Smooth muscle cell (in vitro differentiated cells): Measurements from ENCODE around the gene USP15. TPM values are rescaled to one million over a fixed set of nuclear protein-coding genes. Genes with fewer than 3 reads are reported as not detected.
"Not testable (repeated sequence)": the region's sequence is repeated elsewhere in the genome, so short reads cannot be mapped to it uniquely, and the experiment has no call there.

Experiments used
- DNase-seq: peaks from one replicate; lab custom pipeline; 2025; ENCODE audit not compliant: unreplicated experiment; lab: John Stamatoyannopoulos, UW
- H2AFZ ChIP-seq: fragments of 200-600 bp; sonication (generic); 2 replicates; pipeline ENCODE4 v1.6.0; 2016; ENCODE audit warnings: antibody characterized with exemption, low read depth, mild to moderate bottlenecking
- H3F3A ChIP-seq: fragments of 200-600 bp; sonication (generic); 2 replicates; pipeline ENCODE4 v1.6.0; 2017; ENCODE audit warnings: antibody characterized with exemption, low read depth
- H3K27ac ChIP-seq: fragments of 200-600 bp; sonication (generic); 2 replicates; pipeline ENCODE4 v1.5.1; 2016; ENCODE audit warnings: low read depth, mild to moderate bottlenecking
- H3K27me3 ChIP-seq: fragments of 200-600 bp; sonication (generic); 2 replicates; pipeline ENCODE4 v1.6.1; 2016; ENCODE audit warnings: low read depth, mild to moderate bottlenecking
- H3K36me3 ChIP-seq: fragments of 200-600 bp; sonication (generic); 2 replicates; pipeline ENCODE4 v1.5.1; 2016; ENCODE audit warnings: low read depth
- H3K4me1 ChIP-seq: fragments of 200-600 bp; sonication (generic); 2 replicates; pipeline ENCODE4 v1.5.1; 2016; ENCODE audit warnings: low read depth
- H3K4me2 ChIP-seq: fragments of 200-600 bp; sonication (generic); 2 replicates; pipeline ENCODE4 v1.6.0; 2016; ENCODE audit warnings: mild to moderate bottlenecking
- H3K4me3 ChIP-seq: fragments of 200-600 bp; sonication (generic); 2 replicates; pipeline ENCODE4 v1.5.1; 2016; ENCODE audit warnings: mild to moderate bottlenecking
- H3K79me2 ChIP-seq: fragments of 200-600 bp; sonication (generic); 2 replicates; pipeline ENCODE4 v1.6.0; 2016; ENCODE audit warnings: low read depth, mild to moderate bottlenecking
- H3K9ac ChIP-seq: fragments of 200-600 bp; sonication (generic); 2 replicates; pipeline ENCODE4 v1.6.0; 2016; ENCODE audit warnings: low read depth
- H3K9me3 ChIP-seq: fragments of 200-600 bp; sonication (generic); replicated peaks from 2 replicates; pipeline ENCODE4 v1.5.1; 2016; ENCODE audit warnings: low read depth
- H4K20me1 ChIP-seq: fragments of 200-600 bp; sonication (generic); 2 replicates; pipeline ENCODE4 v1.6.0; 2016; ENCODE audit warnings: low read depth
- CTCF ChIP-seq: fragments of 200-600 bp; sonication (generic); IDR thresholded peaks from 2 replicates; pipeline ENCODE4 v1.5.1; 2017; ENCODE audit warnings: borderline replicate concordance, mild to moderate bottlenecking, antibody characterized with exemption; ENCODE audit not compliant: insufficient read depth, poor library complexity, severe bottlenecking
- WGBS: methylation state at CpG from one replicate; pipeline ENCODE4 v1.1.7; 2016; ENCODE audit warnings: low lambda C conversion rate; 5-methylcytosine and 5-hydroxymethylcytosine counted together
- polyA plus RNA-seq: library from polyadenylated mRNA; unstranded; fragments of >200 nt; fragmentation: Nextera tagmentation; extraction: Ambion mirVana; gene quantifications from 2 replicates; pipeline ENCODE4 v1.2.1, GENCODE V29; 2016
- total RNA-seq: library from RNA; depleted of rRNA; stranded (reverse); fragments of >200 nt; gene quantifications from 2 replicates; pipeline ENCODE4 v1.2.3, GENCODE V29; 2014

Gene USP15
- total and polyA plus RNA-seq, 2 experiments from 2014 or later = 28.7 to 53.5 TPM

- not testable (repeated sequence) for H3K4me1 ChIP-seq, H3K4me3 ChIP-seq, DNase-seq, H3K4me2 ChIP-seq, H3K9ac ChIP-seq, H3K27me3 ChIP-seq, H3K9me3 ChIP-seq, H3K36me3 ChIP-seq, H3K27ac ChIP-seq, H4K20me1 ChIP-seq, H2AFZ ChIP-seq, H3F3A ChIP-seq
- H3K79me2 ChIP-seq = peaks cover 23% of the 10 kb centered on the region
- WGBS = 95% methylated on average over 4 of the region's 4 CpGs
Observed at GRCh38 chr12:62344731-62345556, 84.7 kb downstream of the USP15 start.

- Histone ChIP-seq H3K9me3 (no peaks in the 10 kb centered on the region), H4K20me1 (peaks cover 4% of the 10 kb centered on the region), H3K36me3 (no peaks in the 10 kb centered on the region), H2AFZ (no peak overlapping the region), H3K4me2 (no peak overlapping the region), H3K4me1 (no peaks in the 10 kb centered on the region), H3K79me2 (peaks cover 16% of the 10 kb centered on the region), H3K4me3 (no peak overlapping the region), H3K27me3 (no peaks in the 10 kb centered on the region), H3F3A (no peaks in the 10 kb centered on the region), H3K9ac (no peak overlapping the region), H3K27ac (no peak overlapping the region)
- 96% methylated on average over 6 of the region's 6 CpGs for WGBS
- no peak for DNase-seq
- no peak for TF ChIP-seq CTCF
Observed at GRCh38 chr12:62345667-62346066, 85.5 kb downstream of the USP15 start.

GRCh38 chr12:62346817-62347216, 86.6 kb downstream of the USP15 start:
- TF ChIP-seq CTCF = no peak
- 97% methylated on average over 1 of the region's 1 CpG for WGBS
- no peak overlapping the region for H3K27ac ChIP-seq

GRCh38 chr12:62347922-62348650, 87.9 kb downstream of the USP15 start:
- Histone ChIP-seq H3K4me1 (no peaks in the 10 kb centered on the region), H4K20me1 (peaks cover 4% of the 10 kb centered on the region), H3K9me3 (no peaks in the 10 kb centered on the region), H3F3A (no peaks in the 10 kb centered on the region), H3K36me3 (no peaks in the 10 kb centered on the region), H3K4me2 (no peak overlapping the region), H3K79me2 (peaks cover 14% of the 10 kb centered on the region), H2AFZ (no peak overlapping the region), H3K9ac (no peak overlapping the region), H3K27me3 (no peaks in the 10 kb centered on the region), H3K4me3 (no peak overlapping the region), H3K27ac (no peak overlapping the region)
- WGBS = 93% methylated on average over 5 of the region's 5 CpGs
- TF ChIP-seq CTCF = no peak
- no peak for DNase-seq

More at GRCh38 chr12:62346817-62347216, 86.6 kb downstream of the USP15 start:
- H3K79me2 ChIP-seq = peaks cover 14% of the 10 kb centered on the region
- H3K27me3 ChIP-seq = no peaks in the 10 kb centered on the region
- peaks cover 4% of the 10 kb centered on the region for H4K20me1 ChIP-seq
- no peak for DNase-seq
- H3F3A ChIP-seq = no peaks in the 10 kb centered on the region
- no peak overlapping the region for H3K4me3 ChIP-seq
- H3K4me2 ChIP-seq = no peak overlapping the region
- no peaks in the 10 kb centered on the region for H3K4me1 ChIP-seq
- no peaks in the 10 kb centered on the region for H3K9me3 ChIP-seq
- H3K36me3 ChIP-seq = no peaks in the 10 kb centered on the region
- H3K9ac ChIP-seq = no peak overlapping the region
- H2AFZ ChIP-seq = no peak overlapping the region
